GM12873 (cell line): Measurements from ENCODE around the gene FKBP2.

Experiments used
- TF ChIP-seq, protein P1 (sequence below): IDR thresholded peaks from 2 replicates; pipeline ENCODE4 v1.5.1; 2012; ENCODE audit warnings: low read depth, mild to moderate bottlenecking, moderate library complexity, low read length, control low read depth; ENCODE audit not compliant: insufficient read depth; ENCODE audit errors: missing control alignments

FKBP2 gene

DNA sequence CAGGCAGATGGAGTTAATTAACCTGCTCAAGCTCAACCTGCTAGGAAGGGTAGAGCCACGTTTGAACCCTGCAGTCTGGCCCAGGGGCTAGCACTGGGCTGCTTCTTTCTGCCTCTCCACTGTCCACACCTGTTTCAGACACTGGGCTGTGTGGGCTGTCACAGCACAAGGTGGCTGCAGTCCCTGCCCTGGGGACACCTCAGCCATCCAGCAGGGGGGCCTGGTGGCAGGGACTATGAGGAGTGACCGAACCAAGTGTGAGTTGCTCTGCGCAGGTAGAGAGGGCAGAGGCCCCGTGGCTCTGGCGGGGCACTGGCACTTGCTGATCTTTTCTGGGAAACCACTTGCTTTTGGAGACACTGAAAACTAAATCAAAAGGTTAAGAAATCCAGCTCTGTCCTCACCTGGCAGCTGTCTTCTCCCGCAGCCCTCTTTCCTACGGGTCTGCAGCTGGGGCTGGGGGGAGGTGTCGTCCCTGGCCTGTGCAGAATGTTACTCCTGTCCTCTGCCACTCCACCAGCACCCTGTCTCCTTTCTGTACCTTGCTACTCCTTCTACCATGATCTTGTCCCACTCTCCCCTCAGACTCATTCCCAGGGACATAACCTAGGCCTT, 37.8 kb downstream of the FKBP2 start:
- TF ChIP-seq, protein P1, sequence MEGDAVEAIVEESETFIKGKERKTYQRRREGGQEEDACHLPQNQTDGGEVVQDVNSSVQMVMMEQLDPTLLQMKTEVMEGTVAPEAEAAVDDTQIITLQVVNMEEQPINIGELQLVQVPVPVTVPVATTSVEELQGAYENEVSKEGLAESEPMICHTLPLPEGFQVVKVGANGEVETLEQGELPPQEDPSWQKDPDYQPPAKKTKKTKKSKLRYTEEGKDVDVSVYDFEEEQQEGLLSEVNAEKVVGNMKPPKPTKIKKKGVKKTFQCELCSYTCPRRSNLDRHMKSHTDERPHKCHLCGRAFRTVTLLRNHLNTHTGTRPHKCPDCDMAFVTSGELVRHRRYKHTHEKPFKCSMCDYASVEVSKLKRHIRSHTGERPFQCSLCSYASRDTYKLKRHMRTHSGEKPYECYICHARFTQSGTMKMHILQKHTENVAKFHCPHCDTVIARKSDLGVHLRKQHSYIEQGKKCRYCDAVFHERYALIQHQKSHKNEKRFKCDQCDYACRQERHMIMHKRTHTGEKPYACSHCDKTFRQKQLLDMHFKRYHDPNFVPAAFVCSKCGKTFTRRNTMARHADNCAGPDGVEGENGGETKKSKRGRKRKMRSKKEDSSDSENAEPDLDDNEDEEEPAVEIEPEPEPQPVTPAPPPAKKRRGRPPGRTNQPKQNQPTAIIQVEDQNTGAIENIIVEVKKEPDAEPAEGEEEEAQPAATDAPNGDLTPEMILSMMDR = no peak

GRCh38 chr11:64281957-64282770, 41.3 kb downstream of the FKBP2 start:
- TF ChIP-seq, protein P1 = no peak

DNA sequence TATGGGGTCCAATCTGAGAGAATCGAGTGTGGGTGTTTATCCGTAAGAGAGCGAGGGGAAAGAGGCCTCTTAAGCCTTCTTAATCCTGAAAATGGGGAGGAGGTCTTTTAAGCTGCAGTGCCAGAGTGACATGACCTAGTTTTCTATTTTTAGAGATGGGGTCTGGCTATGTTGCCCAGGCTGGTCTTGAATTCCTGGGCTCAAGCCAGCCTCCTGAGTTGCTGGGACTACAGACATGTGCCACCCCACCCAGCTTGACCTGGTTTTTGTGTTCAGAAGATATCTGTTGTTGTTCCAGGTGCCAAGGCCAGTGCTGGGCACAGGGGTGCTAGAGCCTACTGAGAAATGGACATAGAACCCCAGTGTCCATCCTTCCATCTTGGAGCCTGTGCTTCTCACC, 42.2 kb downstream of the FKBP2 start:
- TF ChIP-seq, protein P1 = no peak

DNA sequence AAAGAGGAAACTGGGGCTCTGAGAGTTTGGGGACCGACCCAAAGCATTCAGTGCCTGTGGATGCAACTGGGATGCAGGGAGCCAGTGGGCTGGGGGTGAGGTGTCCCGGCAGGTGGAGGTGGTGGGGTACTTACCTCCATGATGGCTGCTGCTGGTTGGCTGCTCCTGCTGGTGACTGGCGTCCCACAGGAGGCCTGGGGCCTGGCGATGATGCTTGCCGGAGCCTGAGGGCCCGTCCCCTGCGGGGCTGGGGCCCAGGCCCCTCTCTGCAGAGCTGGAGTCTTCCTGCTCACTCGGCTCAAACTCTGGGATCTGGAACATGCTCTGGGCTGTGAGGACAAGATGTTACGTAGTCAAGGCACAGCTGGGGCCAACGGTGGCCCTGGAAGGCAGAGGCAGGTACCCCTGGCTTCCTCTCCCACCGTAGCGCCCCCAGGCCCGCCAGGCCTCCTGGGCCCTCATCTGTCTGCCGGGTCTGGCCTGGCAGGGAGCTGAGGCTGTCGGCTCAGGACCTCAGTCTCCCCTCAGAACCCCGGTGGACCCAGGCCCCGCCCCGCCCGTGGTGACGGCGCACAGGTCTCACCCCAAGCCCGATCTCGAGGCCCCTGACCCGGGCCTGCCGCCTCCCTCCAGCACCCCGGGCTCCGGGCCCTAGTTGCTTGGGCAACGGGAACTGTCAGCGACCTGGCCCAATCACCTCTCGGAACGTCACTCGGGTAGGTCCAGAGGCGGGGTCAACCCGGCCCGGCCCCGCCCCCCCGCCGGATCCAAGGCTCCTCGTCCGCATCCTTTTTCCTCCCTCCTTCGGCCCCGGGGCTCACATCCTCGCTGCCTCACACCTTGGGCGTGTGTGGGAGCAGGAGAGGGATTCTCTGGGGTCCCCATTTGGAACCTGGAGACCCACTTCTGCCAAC, 43.4 kb downstream of the FKBP2 start, which contains the start of gene BAD:
Gene BAD (minus strand): TSS at position 618 of the 914 bp plus-strand sequence. CDS start 297 bp downstream, at position 321.
- TF ChIP-seq, protein P1 = no peak

- TF ChIP-seq, protein P1 = no peak
Observed at GRCh38 chr11:64284962-64285884, 44.3 kb downstream of the FKBP2 start, which contains the start of gene GPR137. Gene GPR137, plus strand, starts transcription at chr11:64285848. Its CDS starts 677 bp downstream, at chr11:64286525.

DNA sequence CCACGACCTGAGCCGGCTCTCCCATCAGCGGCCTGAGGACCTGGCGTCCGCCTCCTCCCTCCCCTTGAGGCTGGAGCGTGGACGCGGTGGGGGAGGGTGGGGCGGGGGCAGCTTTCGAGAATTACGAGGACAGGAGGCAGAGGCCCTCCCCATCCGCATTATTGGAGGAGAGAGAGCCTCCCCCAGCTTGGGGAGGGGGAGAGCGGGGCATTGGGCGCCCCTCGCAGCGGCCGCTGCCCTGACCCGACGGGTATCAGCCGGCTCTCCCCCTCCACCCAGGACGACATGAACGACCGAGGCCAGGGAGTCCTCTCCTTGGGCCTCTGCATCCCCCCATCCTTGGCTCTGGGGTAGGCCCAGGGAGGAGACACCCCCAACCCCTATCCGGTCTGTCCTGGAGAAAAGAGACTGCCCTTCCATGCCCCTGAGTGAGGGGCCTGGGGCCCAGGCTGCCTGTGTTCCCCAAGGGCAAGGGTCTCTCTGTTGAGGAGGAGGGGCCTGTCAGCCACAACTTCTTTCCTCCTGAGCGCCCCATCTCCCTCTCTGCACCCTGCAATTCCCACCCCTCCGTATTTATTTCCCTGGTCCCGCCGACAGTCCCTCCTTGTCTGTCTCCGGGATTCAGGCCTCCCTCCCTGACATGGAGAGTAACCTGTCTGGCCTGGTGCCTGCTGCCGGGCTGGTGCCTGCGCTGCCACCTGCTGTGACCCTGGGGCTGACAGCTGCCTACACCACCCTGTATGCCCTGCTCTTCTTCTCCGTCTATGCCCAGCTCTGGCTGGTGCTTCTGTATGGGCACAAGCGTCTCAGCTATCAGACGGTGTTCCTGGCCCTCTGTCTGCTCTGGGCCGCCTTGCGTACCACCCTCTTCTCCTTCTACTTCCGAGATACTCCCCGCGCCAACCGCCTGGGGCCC, 45.2 kb downstream of the FKBP2 start:
- TF ChIP-seq, protein P1 = peak; percentile 43
